ENCODE data around the gene PTPRS. TPM values are rescaled to one million over a fixed set of nuclear protein-coding genes. Genes with fewer than 3 reads are reported as not detected.

Gene PTPRS
- polyA plus RNA-seq, 4 donors = under 0.01 to 12.5 (median 6.6) TPM

Other genes starting within 250 kb of the PTPRS start
- not detected for gene ZNRF4, start 114.6 kb upstream of the PTPRS start, polyA plus RNA-seq
- 1 to 10 TPM in 1 of 4 donors, under 1 TPM in 3; 0.69 to 1.3 (median 0.75) TPM for gene TINCR, start 227.1 kb upstream of the PTPRS start, polyA plus RNA-seq